ENCODE results near the gene CHST15. TPM values are rescaled to one million over a fixed set of nuclear protein-coding genes. Genes with fewer than 3 reads are reported as not detected.

Gene CHST15
- total and polyA plus RNA-seq, 2 of the 8 experiments (the other 6 are each of a cell fraction or from before 2014, with no cell fraction given) = 8.8 to 9.1 TPM

- Histone ChIP-seq H3K36me3 (ENCODE audit: control insufficient read depth in 2 of 4, insufficient read depth in 4 of 4, low read length in 3 of 4) (no peaks in the 10 kb centered on the region), H3K9ac (replicated peaks in 1 of 4; ENCODE audit: extremely low read depth in 1 of 4, low read depth in 3 of 4, low read length in 3 of 4) (no peak overlapping the region), H3K18ac (ENCODE audit: extremely low read depth, low read length) (peak overlapping the region; percentile 65; the same call in 1 of the 2 replicates), H2AK5ac (ENCODE audit: low read depth, low read length) (no peak overlapping the region), H2BK120ac (replicated peaks; ENCODE audit: low read depth, low read length) (no peak overlapping the region), H2BK12ac (ENCODE audit: low read depth, low read length) (peak overlapping the region; percentile 10; the same call in 1 of the 2 replicates), H3K23me2 (ENCODE audit: low read depth, low read length) (no peaks in the 10 kb centered on the region), H3K23ac (ENCODE audit: insufficient read length) (no peak overlapping the region), H3K27me3 (replicated peaks in 1 of 4; ENCODE audit: control insufficient read depth in 3 of 4, extremely low read depth in 1 of 4, insufficient read depth in 3 of 4, low read length in 3 of 4) (no peaks in the 10 kb centered on the region), H3K4me2 (ENCODE audit: insufficient read depth in 1 of 2, low read depth in 2 of 2, low read length in 2 of 2) (peak overlapping the region in 1 of 2 experiments; percentile 63; a peak in 2 of 4 replicates), H4K5ac (ENCODE audit: insufficient read length, low read depth, low read length) (peak overlapping the region; percentile 16), H3K4ac (replicated peaks; ENCODE audit: insufficient read length, low read depth, low read length) (no peak overlapping the region), H4K20me1 (replicated peaks in 1 of 2; ENCODE audit: control insufficient read depth in 1 of 2, insufficient read depth in 2 of 2, low read length in 2 of 2) (no peaks in the 10 kb centered on the region), H2AFZ (ENCODE audit: low read length) (no peak overlapping the region), H3K27ac (ENCODE audit: low read depth, low read length) (no peak overlapping the region), H2BK20ac (ENCODE audit: low read length) (no peak overlapping the region), H3K9me3 (ENCODE audit: insufficient read depth in 2 of 2, low read depth in 1 of 2, low read length in 1 of 2) (no peaks in the 10 kb centered on the region), H3K56ac (replicated peaks; ENCODE audit: insufficient read length, low read depth, low read length) (no peak overlapping the region), H3K79me2 (ENCODE audit: control insufficient read depth in 1 of 2, insufficient read depth in 2 of 2, low read length in 2 of 2) (no peaks in the 10 kb centered on the region), H3K4me1 (replicated peaks in 1 of 4; ENCODE audit: control insufficient read depth in 3 of 4, insufficient read depth in 4 of 4, low read length in 3 of 4) (peaks cover 4 to 32% (median 25%) of the 10 kb centered on the region in 4 experiments), H4K91ac (replicated peaks; ENCODE audit: insufficient read length, low read length) (no peak overlapping the region), H2BK5ac (ENCODE audit: low read depth, low read length) (peak overlapping the region; percentile 12; the same call in 1 of the 2 replicates), H3K4me3 (ENCODE audit: extremely low read depth in 1 of 4, insufficient read depth in 2 of 4, low read depth in 3 of 4, low read length in 4 of 4) (no peak overlapping the region), H4K8ac (ENCODE audit: extremely low read depth, insufficient read depth, low read length) (no peak overlapping the region), H3K79me1 (ENCODE audit: low read depth, low read length) (peaks cover 4% of the 10 kb centered on the region), H2BK15ac (ENCODE audit: low read length) (no peak overlapping the region), H3K14ac (ENCODE audit: insufficient read length) (no peak overlapping the region)
- WGBS, 2 experiments (ENCODE audit: extremely low coverage in 1 of 2, insufficient coverage in 1 of 2, insufficient read length in 1 of 2, insufficient replicate concordance in 2 of 2, low coverage in 1 of 2, low lambda C conversion rate in 2 of 2, missing lambda C conversion rate in 1 of 2) = 65% methylated on average over 12 of the region's 12 CpGs; no CpG with 5 or more reads in 1 of the 2 experiments
- FAIRE-seq = no peak
- POLR2A ChIA-PET (ENCODE audit: partially characterized antibody) = interaction anchor here (0.7 to 3.6 kb wide), 6 partner anchors 9 to 37 kb away, joined by 3 to 20 read pairs (median 4); no protein-coding TSS in a partner anchor
- CTCF ChIA-PET (ENCODE audit: partially characterized antibody) = interaction anchor here (0.6 to 1.5 kb wide), 9 partner anchors 11 to 1840 kb away, joined by 3 to 5 read pairs (median 4); no protein-coding TSS in a partner anchor
- DNase-seq (ENCODE audit: low read depth in 1 of 2, low spot score in 2 of 2) = peak; percentile 34 to 64
- no peak for TF ChIP-seq CEBPB (IDR thresholded peaks at IDR 0.05; ENCODE audit: low read depth, low read length)
- no peak for TF ChIP-seq EGR1 (IDR thresholded peaks at IDR 0.05; ENCODE audit: borderline replicate concordance, low read depth, low read length)
- TF ChIP-seq RXRA (IDR thresholded peaks at IDR 0.05; ENCODE audit: insufficient read depth, low read depth, low read length) = no peak
- no peak for TF ChIP-seq SP2 (IDR thresholded peaks at IDR 0.05; ENCODE audit: low read length)
- TF ChIP-seq SP4 (IDR thresholded peaks at IDR 0.05; ENCODE audit: low read length) = no peak
- no peak for TF ChIP-seq POLR2A (IDR thresholded peaks at IDR 0.05; ENCODE audit: control extremely low read depth in 1 of 2, low read depth in 2 of 2, low read length in 2 of 2)
- TF ChIP-seq E2F6 (IDR thresholded peaks at IDR 0.05) = 0 out of 2 replicates have a peak, but pooled peaks have one; percentile 30
- TF ChIP-seq SIRT6 (IDR thresholded peaks at IDR 0.05; ENCODE audit: low read length) = no peak
- no peak for TF ChIP-seq SIX5 (IDR thresholded peaks at IDR 0.05; ENCODE audit: low read depth, low read length)
- TF ChIP-seq MAFK (IDR thresholded peaks at IDR 0.05; ENCODE audit: low read depth, low read length) = no peak
- no peak for TF ChIP-seq POU5F1 (IDR thresholded peaks at IDR 0.05; ENCODE audit: low read depth, low read length)
- peak; percentile 82 for TF ChIP-seq MAX (IDR thresholded peaks at IDR 0.05)
Observed at GRCh38 chr10:124066781-124067714, 26.4 kb downstream of the CHST15 start.
